ENCODE results near the gene PROX2. TPM values are rescaled to one million over a fixed set of nuclear protein-coding genes. Genes with fewer than 3 reads are reported as not detected.

Gene PROX2
- total RNA-seq, 4 donors from 2014 or later: not detected

GRCh38 chr14:74891870-74892269 lies 15.9 kb upstream of the PROX2 start:
- Histone ChIP-seq H3K36me3 (peaks cover 0 to 88% (median 39%) of the 10 kb centered on the region in 3 donors), H3K4me3 (no peak overlapping the region), H3K4me1 (peaks cover 0 to 19% (median 2%) of the 10 kb centered on the region in 4 donors), H3K27me3 (no peaks in the 10 kb centered on the region), H3K9me3 (no peaks in the 10 kb centered on the region), H3K27ac (no peak overlapping the region)
- WGBS, 2 donors: 84 to 86% methylated on average over 6 of the region's 6 CpGs
- TF ChIP-seq CTCF (IDR thresholded peaks at IDR 0.05) (no peak), POLR2A (IDR thresholded peaks at IDR 0.05) (no peak), EP300 (IDR thresholded peaks at IDR 0.05) (no peak)
- DNase-seq (ENCODE audit: low spot score in 2 of 2): no peak

GRCh38 chr14:74890262-74890661 lies 14.3 kb upstream of the PROX2 start:
- Histone ChIP-seq H3K4me1 (peaks cover 0 to 34% (median 12%) of the 10 kb centered on the region in 4 donors), H3K36me3 (peaks cover 0 to 72% (median 24%) of the 10 kb centered on the region in 3 donors), H3K27ac (no peak overlapping the region), H3K4me3 (no peak overlapping the region), H3K27me3 (no peaks in the 10 kb centered on the region), H3K9me3 (no peaks in the 10 kb centered on the region)
- no peak for DNase-seq (ENCODE audit: low spot score in 2 of 2)
- TF ChIP-seq POLR2A (IDR thresholded peaks at IDR 0.05): no peak
- TF ChIP-seq CTCF (IDR thresholded peaks at IDR 0.05): no peak
- no peak for TF ChIP-seq EP300 (IDR thresholded peaks at IDR 0.05)
- 97 to 98% methylated on average over 6 of the region's 6 CpGs for WGBS, 2 donors

GRCh38 chr14:74888164-74889158 lies 12.5 kb upstream of the PROX2 start:
- Histone ChIP-seq H3K36me3 (peaks cover 0 to 54% (median 7%) of the 10 kb centered on the region in 3 donors), H3K27ac (no peak overlapping the region), H3K9me3 (no peaks in the 10 kb centered on the region), H3K27me3 (no peaks in the 10 kb centered on the region), H3K4me3 (no peak overlapping the region), H3K4me1 (peaks cover 0 to 52% (median 30%) of the 10 kb centered on the region in 4 donors)
- 73 to 80% methylated on average over 12 of the region's 12 CpGs for WGBS, 2 donors
- TF ChIP-seq CTCF (IDR thresholded peaks at IDR 0.05) (no peak), EP300 (IDR thresholded peaks at IDR 0.05) (no peak), POLR2A (IDR thresholded peaks at IDR 0.05) (no peak)
- DNase-seq (ENCODE audit: low spot score in 2 of 2): no peak

- Histone ChIP-seq H3K4me1 (peaks cover 0 to 65% (median 37%) of the 10 kb centered on the region in 4 donors), H3K27ac (peak overlapping the region in 2 of 4 donors; percentile 62 to 67), H3K27me3 (no peaks in the 10 kb centered on the region), H3K9me3 (no peaks in the 10 kb centered on the region), H3K4me3 (no peak overlapping the region), H3K36me3 (peaks cover 0 to 29% (median 0%) of the 10 kb centered on the region in 3 donors)
- 40 to 42% methylated on average over 3 of the region's 3 CpGs for WGBS, 2 donors
- DNase-seq (ENCODE audit: low spot score in 2 of 2): peak in 1 of 2 donors; percentile 52
- TF ChIP-seq EP300 (IDR thresholded peaks at IDR 0.05): peak in 1 of 2 donors; percentile 82
- no peak for TF ChIP-seq CTCF (IDR thresholded peaks at IDR 0.05)
These were observed 10.1 kb upstream of the PROX2 start for GRCh38 chr14:74886001-74886400.
